Activated naive CD8-positive, alpha-beta T cell treated with anti-CD3 and anti-CD28 coated beads, Interleukin-2, amount 50 U/mL, for 16 hours (primary cell): ENCODE data around the gene IGSF21.

Experiments
- DNase-seq: peaks from one replicate; pipeline ENCODE4 v3.0.0-alpha.2; 2020; ENCODE audit warnings: low read depth, low spot score

The IGSF21 gene

DNA sequence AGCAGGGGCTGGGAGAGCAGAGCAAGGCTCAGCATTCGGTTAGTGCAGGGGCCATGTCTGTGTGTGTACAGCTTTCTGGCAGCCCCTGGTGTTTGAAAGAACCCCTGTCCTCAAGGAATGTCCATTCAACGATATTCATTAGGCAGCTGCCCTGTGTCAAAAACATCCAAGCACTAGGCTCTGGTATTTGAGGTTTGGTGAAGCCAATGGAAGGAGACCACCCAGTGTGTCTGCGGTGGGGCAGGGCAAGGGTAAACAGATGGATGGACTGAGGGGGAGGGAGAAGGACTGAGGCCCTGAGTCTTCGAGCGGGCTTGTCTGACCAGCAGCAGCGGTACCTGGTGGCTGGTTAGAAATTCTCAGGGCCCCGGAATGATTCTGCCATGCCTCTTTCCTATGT, 217.5 kb downstream of the IGSF21 start:
- no peak for DNase-seq

- no peak for DNase-seq
Measured at GRCh38 chr1:18326211-18326897, 218.8 kb downstream of the IGSF21 start.

DNA sequence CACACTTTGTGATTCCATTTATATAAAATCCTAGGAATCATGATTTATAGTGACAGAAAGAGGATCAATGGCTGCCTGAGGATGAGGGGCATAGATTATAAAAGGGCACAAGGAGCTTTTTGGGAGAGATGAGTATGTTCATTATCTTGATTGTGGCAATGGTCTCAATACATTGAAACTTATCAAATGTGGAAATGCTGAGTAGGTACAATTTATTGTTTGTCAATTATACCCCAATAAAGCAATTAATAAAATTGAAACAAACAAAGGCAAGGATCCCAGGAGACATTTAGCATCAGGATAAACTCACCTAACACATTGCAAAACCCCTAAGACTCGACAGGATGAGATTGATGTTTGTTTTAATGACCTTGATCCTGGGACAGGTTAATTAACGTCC, 220.1 kb downstream of the IGSF21 start:
- DNase-seq, result no peak

GRCh38 chr1:18328803-18329202, 221.2 kb downstream of the IGSF21 start:
- no peak for DNase-seq

- no peak for DNase-seq
Measured at GRCh38 chr1:18329469-18330253, 222.1 kb downstream of the IGSF21 start.

DNA sequence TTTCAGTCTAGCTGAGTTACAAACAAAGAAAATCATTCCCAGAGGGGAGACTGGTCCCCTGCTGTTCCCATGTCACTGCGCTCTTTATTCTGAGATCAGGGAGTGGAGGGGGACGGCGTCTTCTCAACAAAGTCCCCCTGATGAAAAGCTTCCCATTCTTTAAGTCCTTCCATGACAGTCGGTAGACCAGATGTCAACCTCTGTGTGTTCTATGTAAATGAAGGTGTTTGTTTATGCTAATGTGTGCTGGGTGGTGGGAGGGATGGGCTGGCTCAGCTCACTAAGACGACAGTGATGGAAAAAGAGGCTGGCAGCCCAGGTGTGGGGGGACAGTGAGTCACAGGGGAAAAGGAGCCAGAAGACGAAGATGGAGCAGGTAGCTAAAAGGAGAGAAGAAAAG, 225.0 kb downstream of the IGSF21 start:
- DNase-seq, result no peak

GRCh38 chr1:18333220-18333619, 225.6 kb downstream of the IGSF21 start:
- no peak for DNase-seq

DNA sequence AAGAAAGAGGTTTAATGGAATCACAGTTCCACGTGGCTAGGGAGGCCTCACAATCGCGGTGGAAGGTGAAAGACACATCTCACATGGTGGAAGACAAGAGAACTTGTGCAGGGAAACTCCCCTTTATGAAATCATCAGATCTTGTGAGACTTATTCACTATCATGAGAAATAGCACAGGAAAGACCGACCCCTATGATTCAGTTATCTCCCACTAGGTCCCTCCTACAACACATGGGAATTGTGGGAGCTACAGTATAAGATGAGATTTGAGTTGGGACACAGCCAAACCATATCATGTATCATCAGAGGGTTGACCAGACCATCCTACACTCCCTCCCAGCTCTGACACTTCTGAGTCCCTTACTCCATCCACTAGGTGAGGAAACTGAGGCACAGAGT, 229.2 kb downstream of the IGSF21 start:
- DNase-seq, result no peak

GRCh38 chr1:18337757-18338156, 230.2 kb downstream of the IGSF21 start:
- DNase-seq, result no peak

DNA sequence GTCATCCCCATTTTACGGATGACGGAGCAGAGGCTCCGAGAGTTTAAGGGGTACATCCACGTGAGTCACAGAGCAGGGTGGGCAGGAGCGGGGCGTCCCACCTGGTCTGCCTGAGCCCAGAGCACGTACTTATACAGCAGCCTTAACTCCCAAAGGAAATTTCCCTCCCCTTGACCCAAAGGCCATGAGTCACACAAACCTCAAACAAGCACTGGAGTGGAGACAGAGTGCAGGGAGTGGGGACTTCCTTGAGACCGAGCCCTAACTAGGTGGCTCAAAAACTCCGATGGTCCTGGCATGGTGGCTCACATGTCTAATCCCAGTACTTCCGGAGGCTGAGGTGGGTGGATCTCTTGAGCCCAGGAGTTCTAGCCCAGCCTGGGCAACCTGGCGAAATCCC, 231.6 kb downstream of the IGSF21 start:
- no peak for DNase-seq

DNA sequence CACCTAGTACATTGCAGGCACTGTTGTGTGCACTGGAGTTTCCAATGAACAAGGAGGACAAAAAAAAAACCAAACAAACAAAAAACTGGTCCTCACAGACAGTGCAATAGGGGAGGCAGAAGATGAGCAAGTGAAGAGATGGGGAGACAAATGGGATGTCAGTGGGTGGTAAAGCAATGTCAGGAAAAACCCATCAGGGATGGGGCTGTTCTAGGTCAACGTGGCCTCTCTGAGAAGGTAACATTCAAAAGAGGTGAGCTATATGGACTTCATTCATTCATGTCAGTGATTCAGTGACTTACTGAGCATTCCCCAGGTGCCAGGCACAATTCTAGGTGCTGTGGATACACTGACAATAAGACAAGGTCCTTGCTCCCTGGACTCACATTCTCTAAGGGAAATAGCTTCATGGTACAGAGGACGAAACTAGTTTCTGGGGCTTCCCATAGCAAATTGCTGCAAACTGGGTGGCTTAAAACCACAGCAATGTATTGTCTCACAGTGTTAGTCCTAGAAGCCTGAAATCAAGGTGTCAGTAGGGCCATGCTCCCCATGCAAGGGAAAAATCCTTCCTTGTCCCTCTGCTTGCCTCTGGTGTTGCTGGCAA, 232.7 kb downstream of the IGSF21 start:
- DNase-seq, result no peak

- DNase-seq, result no peak
Measured at GRCh38 chr1:18340787-18341186, 233.2 kb downstream of the IGSF21 start.

GRCh38 chr1:18341291-18342069, 233.9 kb downstream of the IGSF21 start:
- DNase-seq, result no peak

DNA sequence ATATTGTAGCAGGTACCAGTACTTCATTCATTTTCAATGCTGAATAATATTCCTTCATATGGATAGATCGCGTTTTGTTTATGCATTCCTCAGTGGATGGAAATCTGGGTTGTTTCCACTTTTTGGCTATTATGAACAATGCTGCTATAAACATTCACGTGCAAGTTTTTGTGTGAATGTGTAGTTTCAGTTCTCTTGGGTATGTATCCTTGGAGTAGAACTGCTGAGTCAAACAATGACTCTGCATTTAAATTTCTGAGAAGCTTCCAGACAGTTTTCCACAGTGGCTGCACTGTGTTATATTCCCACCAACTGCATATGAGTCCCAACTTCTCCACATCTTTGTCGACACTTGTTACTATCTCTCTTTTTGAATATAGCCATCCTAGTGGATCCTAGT, 235.1 kb downstream of the IGSF21 start:
- DNase-seq, result no peak

- DNase-seq, result no peak
Measured at GRCh38 chr1:18343581-18343980, 236.0 kb downstream of the IGSF21 start.

GRCh38 chr1:18344755-18345154, 237.2 kb downstream of the IGSF21 start:
- no peak for DNase-seq

DNA sequence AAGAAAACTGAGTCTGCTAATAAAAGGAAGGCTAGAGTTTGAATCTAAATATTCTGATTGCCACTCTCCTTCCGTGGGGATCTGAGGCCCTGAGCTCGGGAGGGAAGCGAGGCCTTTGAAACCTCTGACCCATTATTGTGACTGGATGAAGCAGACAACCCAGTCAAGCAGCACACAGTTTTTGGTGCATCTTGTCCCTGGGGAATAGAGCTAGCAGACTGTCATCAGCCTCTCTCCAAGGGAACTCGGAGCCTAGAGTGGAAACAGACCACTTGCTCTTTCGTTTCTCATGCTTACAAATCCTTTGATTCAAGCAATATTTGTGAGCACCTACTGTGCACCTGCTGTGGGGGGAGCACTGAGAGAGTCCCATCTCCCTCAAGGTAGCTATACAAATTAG, 240.0 kb downstream of the IGSF21 start:
- no peak for DNase-seq

GRCh38 chr1:18348354-18348753, 240.8 kb downstream of the IGSF21 start:
- DNase-seq, result no peak

- no peak for DNase-seq
Measured at GRCh38 chr1:18350747-18351146, 243.1 kb downstream of the IGSF21 start.

DNA sequence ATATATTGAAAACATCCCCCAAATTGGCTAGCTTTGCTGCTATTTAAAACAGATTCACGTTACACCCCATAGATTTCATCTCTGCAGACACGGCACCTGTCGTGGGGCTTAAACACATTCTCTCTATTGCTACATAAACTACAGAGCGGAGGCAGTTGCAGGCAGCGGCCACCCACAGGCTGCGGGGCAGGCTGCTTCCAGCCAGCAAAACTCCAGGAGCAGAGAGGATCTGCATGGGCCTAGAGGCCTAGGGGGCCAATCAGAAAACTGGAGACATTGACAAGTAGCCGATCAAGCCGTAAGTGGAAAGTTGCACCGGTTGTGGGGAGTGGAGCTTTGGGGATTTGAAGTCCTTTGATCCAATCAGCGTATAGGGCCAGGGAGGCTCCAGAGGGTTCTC, 244.1 kb downstream of the IGSF21 start:
- DNase-seq, result no peak

GRCh38 chr1:18352636-18353265, 245.2 kb downstream of the IGSF21 start:
- no peak for DNase-seq

- DNase-seq, result no peak
Measured at GRCh38 chr1:18353528-18353927, 245.9 kb downstream of the IGSF21 start.
